Measurements from ENCODE around the gene FRRS1L. TPM values are rescaled to one million over a fixed set of nuclear protein-coding genes. Genes with fewer than 3 reads are reported as not detected.

The FRRS1L gene
- total RNA-seq, 1 donor from 2014 or later: 0.69 TPM

DNA sequence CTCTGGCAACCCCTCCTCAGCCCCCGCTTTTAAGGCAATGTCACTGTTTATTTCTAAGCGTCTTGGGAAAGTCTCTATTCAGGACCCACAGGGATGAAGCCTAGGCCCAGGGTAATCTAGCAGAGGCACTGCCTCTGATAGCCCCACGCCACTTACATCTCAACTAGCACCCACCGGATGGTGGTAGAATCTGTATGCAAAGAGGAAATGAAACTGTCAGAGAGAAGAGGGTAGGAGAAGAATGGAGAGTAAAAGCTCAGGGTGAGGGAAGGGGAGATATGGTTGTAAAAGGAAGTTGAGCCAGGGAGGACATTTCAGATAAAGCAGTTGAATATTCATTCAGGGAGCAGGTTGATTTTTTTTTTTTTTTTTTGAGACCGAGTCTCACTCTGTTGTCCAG lies 3.0 kb downstream of the FRRS1L start:
- DNase-seq (ENCODE audit: low read depth): no peak
- H3K4me3 ChIP-seq (ENCODE audit: low read depth, low read length): no peak overlapping the region
- TF ChIP-seq, protein P1, sequence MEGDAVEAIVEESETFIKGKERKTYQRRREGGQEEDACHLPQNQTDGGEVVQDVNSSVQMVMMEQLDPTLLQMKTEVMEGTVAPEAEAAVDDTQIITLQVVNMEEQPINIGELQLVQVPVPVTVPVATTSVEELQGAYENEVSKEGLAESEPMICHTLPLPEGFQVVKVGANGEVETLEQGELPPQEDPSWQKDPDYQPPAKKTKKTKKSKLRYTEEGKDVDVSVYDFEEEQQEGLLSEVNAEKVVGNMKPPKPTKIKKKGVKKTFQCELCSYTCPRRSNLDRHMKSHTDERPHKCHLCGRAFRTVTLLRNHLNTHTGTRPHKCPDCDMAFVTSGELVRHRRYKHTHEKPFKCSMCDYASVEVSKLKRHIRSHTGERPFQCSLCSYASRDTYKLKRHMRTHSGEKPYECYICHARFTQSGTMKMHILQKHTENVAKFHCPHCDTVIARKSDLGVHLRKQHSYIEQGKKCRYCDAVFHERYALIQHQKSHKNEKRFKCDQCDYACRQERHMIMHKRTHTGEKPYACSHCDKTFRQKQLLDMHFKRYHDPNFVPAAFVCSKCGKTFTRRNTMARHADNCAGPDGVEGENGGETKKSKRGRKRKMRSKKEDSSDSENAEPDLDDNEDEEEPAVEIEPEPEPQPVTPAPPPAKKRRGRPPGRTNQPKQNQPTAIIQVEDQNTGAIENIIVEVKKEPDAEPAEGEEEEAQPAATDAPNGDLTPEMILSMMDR (conservative IDR thresholded peaks at IDR 0.05; ENCODE audit: low read depth, low read length): no peak

DNA sequence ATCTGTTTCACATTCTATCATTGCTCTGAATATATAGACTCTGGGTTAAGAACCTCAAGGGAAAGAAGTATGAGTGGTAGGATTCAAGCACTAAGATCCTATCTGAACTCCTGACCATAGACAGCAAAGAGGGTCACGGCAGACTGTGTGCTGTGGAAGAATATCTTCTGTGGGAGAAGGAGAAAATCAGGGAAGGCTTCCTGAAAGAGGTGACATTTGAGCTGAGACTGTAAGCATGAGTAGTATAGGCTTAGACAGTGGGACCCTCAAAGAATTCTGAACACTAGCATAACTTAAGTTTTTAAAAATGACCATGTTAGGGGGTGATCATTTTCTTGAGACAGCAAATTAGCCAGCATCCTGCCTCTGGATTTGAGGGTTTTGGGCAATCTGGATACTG lies 3.9 kb downstream of the FRRS1L start:
- TF ChIP-seq, protein P1 (conservative IDR thresholded peaks at IDR 0.05; ENCODE audit: low read depth, low read length): no peak
- DNase-seq (ENCODE audit: low read depth): no peak
- no peak overlapping the region for H3K4me3 ChIP-seq (ENCODE audit: low read depth, low read length)

DNA sequence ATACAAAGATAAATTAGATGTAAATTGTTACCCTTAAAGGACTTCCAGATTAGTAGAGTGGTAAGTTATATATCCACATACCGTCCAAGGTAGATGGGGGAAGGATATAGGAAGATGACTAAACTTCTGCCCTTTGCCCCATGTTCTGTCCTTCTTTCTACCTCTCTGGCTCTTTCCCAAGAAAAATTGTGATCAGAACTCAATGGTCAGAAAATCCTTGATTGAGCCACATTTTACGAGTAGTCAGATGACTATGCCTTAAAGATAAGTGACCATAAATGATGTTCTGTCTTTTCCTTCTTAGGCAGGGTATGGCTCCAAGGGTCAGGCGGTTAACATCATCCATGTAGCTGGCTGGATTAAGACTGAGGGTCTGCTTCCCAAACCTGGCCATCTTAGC lies 4.4 kb downstream of the FRRS1L start:
- TF ChIP-seq, protein P1 (conservative IDR thresholded peaks at IDR 0.05; ENCODE audit: low read depth, low read length): no peak
- DNase-seq (ENCODE audit: low read depth): no peak

GRCh38 chr9:109161471-109161870 lies 5.6 kb downstream of the FRRS1L start:
- TF ChIP-seq, protein P1 (conservative IDR thresholded peaks at IDR 0.05; ENCODE audit: low read depth, low read length): no peak
- DNase-seq (ENCODE audit: low read depth): no peak
- H3K4me3 ChIP-seq (ENCODE audit: low read depth, low read length): no peak overlapping the region

More for the DNA sequence above, 4.4 kb downstream of the FRRS1L start:
- no peak overlapping the region for H3K4me3 ChIP-seq (ENCODE audit: low read depth, low read length)

- TF ChIP-seq, protein P1 (conservative IDR thresholded peaks at IDR 0.05; ENCODE audit: low read depth, low read length): no peak
- no peak for DNase-seq (ENCODE audit: low read depth)
Measured at GRCh38 chr9:109159583-109159982, 7.5 kb downstream of the FRRS1L start.

GRCh38 chr9:109158651-109159050 lies 8.4 kb downstream of the FRRS1L start:
- H3K4me3 ChIP-seq (ENCODE audit: low read depth, low read length): no peak overlapping the region
- TF ChIP-seq, protein P1 (conservative IDR thresholded peaks at IDR 0.05; ENCODE audit: low read depth, low read length): no peak
- DNase-seq (ENCODE audit: low read depth): no peak

More at GRCh38 chr9:109159583-109159982, 7.5 kb downstream of the FRRS1L start:
- no peak overlapping the region for H3K4me3 ChIP-seq (ENCODE audit: low read depth, low read length)

DNA sequence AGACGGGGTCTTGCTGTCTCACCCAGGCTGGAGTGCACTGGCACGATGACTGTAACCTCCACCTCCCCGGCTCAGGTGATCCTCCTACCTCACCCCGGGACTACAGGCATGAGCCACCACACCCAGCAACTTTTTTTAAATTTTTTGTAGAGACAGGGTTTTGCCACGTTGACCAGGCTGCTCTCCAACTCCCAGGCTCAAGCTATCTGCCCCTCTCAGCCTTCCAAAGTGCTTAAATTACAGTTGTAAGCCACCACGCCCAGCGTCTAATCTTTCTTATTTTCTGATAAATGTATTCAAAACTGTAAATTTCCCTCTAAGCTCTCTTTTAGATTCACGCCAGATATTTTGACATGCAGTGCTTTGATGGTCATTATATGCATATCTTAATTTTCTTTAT lies 10.3 kb downstream of the FRRS1L start:
- TF ChIP-seq, protein P1 (conservative IDR thresholded peaks at IDR 0.05; ENCODE audit: low read depth, low read length): no peak
- H3K4me3 ChIP-seq (ENCODE audit: low read depth, low read length): no peak overlapping the region
- no peak for DNase-seq (ENCODE audit: low read depth)
